ENCODE results near the gene PPP1R1C. TPM values are rescaled to one million over a fixed set of nuclear protein-coding genes. Genes with fewer than 3 reads are reported as not detected.

PPP1R1C gene
- total and polyA plus RNA-seq, 4 donors: 5.4 to 21.7 (median 11.3) TPM

GRCh38 chr2:182015334-182016109 is 29.9 kb downstream of the PPP1R1C start:
- Histone ChIP-seq H3K27ac (ENCODE audit: low read depth in 1 of 2, low read length in 2 of 2) (no peak overlapping the region), H3K9me3 (ENCODE audit: control insufficient read depth in 4 of 4, low read length in 3 of 4) (no peaks in the 10 kb centered on the region), H3K27me3 (ENCODE audit: control insufficient read depth in 4 of 4, insufficient read depth in 4 of 4, low read length in 3 of 4) (no peaks in the 10 kb centered on the region), H3K36me3 (ENCODE audit: control insufficient read depth in 4 of 4, insufficient read depth in 3 of 4, low read depth in 1 of 4, low read length in 3 of 4) (no peaks in the 10 kb centered on the region), H3K4me1 (ENCODE audit: control insufficient read depth in 4 of 4, insufficient read depth in 4 of 4, low read length in 3 of 4) (no peaks in the 10 kb centered on the region), H3K4me3 (ENCODE audit: low read depth in 1 of 3, low read length in 3 of 3) (no peak overlapping the region), H3K9ac (ENCODE audit: low read depth in 1 of 2, low read length in 2 of 2) (no peak overlapping the region)
- no peak for DNase-seq (ENCODE audit: low spot score)
- TF ChIP-seq ZBTB33 (IDR thresholded peaks at IDR 0.05) (no peak), TAF1 (conservative IDR thresholded peaks at IDR 0.05) (no peak), SP1 (IDR thresholded peaks at IDR 0.05) (no peak), ATF3 (IDR thresholded peaks at IDR 0.05) (no peak), HNF4G (IDR thresholded peaks at IDR 0.05) (no peak), CTCF (IDR thresholded peaks at IDR 0.05; ENCODE audit: low read depth, low read length, missing input control) (no peak), RAD21 (IDR thresholded peaks at IDR 0.05) (no peak), FOXA1 (IDR thresholded peaks at IDR 0.05) (no peak), YY1 (IDR thresholded peaks at IDR 0.05) (no peak), FOXA2 (IDR thresholded peaks at IDR 0.05) (no peak), JUND (IDR thresholded peaks at IDR 0.05) (no peak)
- 97% methylated on average over 5 of the region's 5 CpGs for WGBS

GRCh38 chr2:182018218-182018617 is 32.6 kb downstream of the PPP1R1C start:
- TF ChIP-seq HNF4A (conservative IDR thresholded peaks at IDR 0.05) (no peak), FOXA1 (IDR thresholded peaks at IDR 0.05) (no peak), FOXA2 (IDR thresholded peaks at IDR 0.05) (no peak), GABPA (IDR thresholded peaks at IDR 0.05 in 1 of 2, conservative IDR thresholded peaks at IDR 0.05 in 1 of 2) (no peak), MAX (IDR thresholded peaks at IDR 0.05) (no peak), NR2F2 (IDR thresholded peaks at IDR 0.05) (no peak)
- DNase-seq (ENCODE audit: low spot score): no peak
- WGBS: 90% methylated on average over 1 of the region's 1 CpG

More at GRCh38 chr2:182018218-182018617, 32.6 kb downstream of the PPP1R1C start:
- H3K36me3 ChIP-seq (ENCODE audit: control insufficient read depth in 4 of 4, insufficient read depth in 3 of 4, low read depth in 1 of 4, low read length in 3 of 4): no peaks in the 10 kb centered on the region
- no peak overlapping the region for H3K27ac ChIP-seq (ENCODE audit: low read depth in 1 of 2, low read length in 2 of 2)
- no peaks in the 10 kb centered on the region for H3K27me3 ChIP-seq (ENCODE audit: control insufficient read depth in 4 of 4, insufficient read depth in 4 of 4, low read length in 3 of 4)
- no peaks in the 10 kb centered on the region for H3K4me1 ChIP-seq (ENCODE audit: control insufficient read depth in 4 of 4, insufficient read depth in 4 of 4, low read length in 3 of 4)
- H3K4me3 ChIP-seq (ENCODE audit: low read depth in 1 of 3, low read length in 3 of 3): no peak overlapping the region
- peaks cover 0 to 3% (median 2%) of the 10 kb centered on the region in 4 donors for H3K9me3 ChIP-seq (ENCODE audit: control insufficient read depth in 4 of 4, low read length in 3 of 4)
- H3K9ac ChIP-seq (ENCODE audit: low read depth in 1 of 2, low read length in 2 of 2): no peak overlapping the region

All from liver (tissue), 9 donors.